ENCODE data around the gene ZNF789.

DNA sequence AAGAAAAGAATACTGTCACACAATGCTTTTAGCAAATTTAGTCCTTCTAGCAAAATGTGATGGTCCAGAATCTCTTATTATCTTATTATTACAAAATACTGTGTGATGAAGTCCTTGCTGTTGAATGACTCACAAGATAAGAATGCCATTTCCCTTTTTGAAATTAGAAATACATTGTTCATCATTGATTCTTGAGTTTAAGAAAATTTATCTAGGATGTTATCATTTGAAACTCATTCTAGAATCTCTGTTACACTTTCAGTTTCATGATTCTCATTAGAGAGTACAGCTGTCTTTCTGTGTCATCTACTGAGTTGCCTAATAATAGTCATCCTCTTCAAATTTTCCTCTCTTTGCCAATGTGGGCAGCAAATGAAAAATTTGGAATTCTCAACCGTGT is 41.4 kb downstream of the ZNF789 start:
- TF ChIP-seq, protein P1, sequence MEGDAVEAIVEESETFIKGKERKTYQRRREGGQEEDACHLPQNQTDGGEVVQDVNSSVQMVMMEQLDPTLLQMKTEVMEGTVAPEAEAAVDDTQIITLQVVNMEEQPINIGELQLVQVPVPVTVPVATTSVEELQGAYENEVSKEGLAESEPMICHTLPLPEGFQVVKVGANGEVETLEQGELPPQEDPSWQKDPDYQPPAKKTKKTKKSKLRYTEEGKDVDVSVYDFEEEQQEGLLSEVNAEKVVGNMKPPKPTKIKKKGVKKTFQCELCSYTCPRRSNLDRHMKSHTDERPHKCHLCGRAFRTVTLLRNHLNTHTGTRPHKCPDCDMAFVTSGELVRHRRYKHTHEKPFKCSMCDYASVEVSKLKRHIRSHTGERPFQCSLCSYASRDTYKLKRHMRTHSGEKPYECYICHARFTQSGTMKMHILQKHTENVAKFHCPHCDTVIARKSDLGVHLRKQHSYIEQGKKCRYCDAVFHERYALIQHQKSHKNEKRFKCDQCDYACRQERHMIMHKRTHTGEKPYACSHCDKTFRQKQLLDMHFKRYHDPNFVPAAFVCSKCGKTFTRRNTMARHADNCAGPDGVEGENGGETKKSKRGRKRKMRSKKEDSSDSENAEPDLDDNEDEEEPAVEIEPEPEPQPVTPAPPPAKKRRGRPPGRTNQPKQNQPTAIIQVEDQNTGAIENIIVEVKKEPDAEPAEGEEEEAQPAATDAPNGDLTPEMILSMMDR (IDR thresholded peaks at IDR 0.05): no peak
- no peak for TF ChIP-seq POLR2AphosphoS5 (IDR thresholded peaks at IDR 0.05)
- no peak for TF ChIP-seq POLR2A (IDR thresholded peaks at IDR 0.05)

Measured in suprapubic skin (tissue), 4 donors.